GM12878 (cell line): ENCODE results near the gene AIFM1. TPM values are rescaled to one million over a fixed set of nuclear protein-coding genes. Genes with fewer than 3 reads are reported as not detected.

Source experiments
- CBX3 ChIP-seq: fragments of 200-600 bp; sonication (generic); IDR thresholded peaks from 2 replicates; pipeline ENCODE4 v1.6.1; 2016; ENCODE audit warnings: low read depth, borderline replicate concordance
- CEBPZ ChIP-seq: fragments of 150-350 bp; IDR thresholded peaks from 2 replicates; pipeline ENCODE4 v1.6.1; 2016; ENCODE audit warnings: low read depth, low read length
- E2F8 ChIP-seq: fragments of 450-650 bp; IDR thresholded peaks from 2 replicates; pipeline ENCODE4 v1.6.1; 2018; ENCODE audit warnings: mild to moderate bottlenecking, low read depth, moderate library complexity; ENCODE audit not compliant: partially characterized antibody
- EED ChIP-seq: sonication (generic); IDR thresholded peaks from 2 replicates; pipeline ENCODE4 v1.6.1; 2016; ENCODE audit warnings: antibody characterized with exemption, low read depth
- FOS ChIP-seq: IDR thresholded peaks from 3 replicates; pipeline ENCODE4 v1.6.1; 2011; ENCODE audit warnings: borderline replicate concordance; ENCODE audit not compliant: insufficient read length; ENCODE audit errors: extremely low read depth
- GABPA ChIP-seq: IDR thresholded peaks from 2 replicates; pipeline ENCODE4 v1.6.1; 2014; ENCODE audit warnings: antibody characterized with exemption, low read depth, mild to moderate bottlenecking, inconsistent platforms
- IRF5 ChIP-seq: fragments of 450-650 bp; IDR thresholded peaks from 2 replicates; pipeline ENCODE4 v1.6.1; 2017; ENCODE audit warnings: borderline replicate concordance
- KAT2A ChIP-seq: conservative IDR thresholded peaks from 2 replicates; pipeline ENCODE4 v1.6.1; 2011; ENCODE audit warnings: low read depth, low read length; ENCODE audit not compliant: control insufficient read depth
- NFIC ChIP-seq: IDR thresholded peaks from 2 replicates; pipeline ENCODE4 v1.6.1; 2012; ENCODE audit warnings: low read depth, mild to moderate bottlenecking, inconsistent platforms, low read length, moderate library complexity
- NFXL1 ChIP-seq: fragments of 450-650 bp; IDR thresholded peaks from 2 replicates; pipeline ENCODE4 v1.6.1; 2017; ENCODE audit warnings: antibody characterized with exemption, mild to moderate bottlenecking, borderline replicate concordance
- NR2C2 ChIP-seq: IDR thresholded peaks from 2 replicates; pipeline ENCODE4 v1.6.1; 2011; ENCODE audit warnings: borderline replicate concordance, low read depth; ENCODE audit not compliant: control insufficient read depth, insufficient read length
- POLR2AphosphoS2 ChIP-seq: IDR thresholded peaks from 2 replicates; pipeline ENCODE4 v1.6.1; 2011; ENCODE audit warnings: low read depth, mild to moderate bottlenecking, low read length, improper control_type of control experiment, moderate library complexity
- POU2F2 ChIP-seq: IDR thresholded peaks from 3 replicates; pipeline ENCODE4 v1.6.1; 2011; ENCODE audit warnings: low read depth, mild to moderate bottlenecking, low read length, borderline replicate concordance
- RAD21 ChIP-seq: IDR thresholded peaks from 2 replicates; pipeline ENCODE4 v1.6.1; 2011; ENCODE audit warnings: mild to moderate bottlenecking, low read depth, low read length, moderate library complexity; ENCODE audit not compliant: insufficient read depth
- SIN3A ChIP-seq: IDR thresholded peaks from 2 replicates; pipeline ENCODE4 v1.6.1; 2012; ENCODE audit warnings: low read depth, low read length, improper control_type of control experiment
- SIX5 ChIP-seq: IDR thresholded peaks from 2 replicates; pipeline ENCODE4 v1.6.1; 2011; ENCODE audit warnings: mild to moderate bottlenecking, low read depth, low read length, moderate library complexity; ENCODE audit not compliant: severe bottlenecking
- SREBF1 ChIP-seq: IDR thresholded peaks from 2 replicates; pipeline ENCODE4 v1.6.1; 2012; ENCODE audit warnings: mild to moderate bottlenecking, low read length
- SREBF2 ChIP-seq: IDR thresholded peaks from 2 replicates; pipeline ENCODE4 v1.6.1; 2012; ENCODE audit warnings: mild to moderate bottlenecking, low read length
- TBL1XR1 ChIP-seq: IDR thresholded peaks from 2 replicates; pipeline ENCODE4 v1.6.1; 2012; ENCODE audit warnings: low read depth, low read length, improper control_type of control experiment
- ZNF622 ChIP-seq: fragments of 450-650 bp; IDR thresholded peaks from 2 replicates; pipeline ENCODE4 v1.6.1; 2017; ENCODE audit warnings: mild to moderate bottlenecking, inconsistent platforms
- ZSCAN29 ChIP-seq: fragments of 450-650 bp; IDR thresholded peaks from 2 replicates; pipeline ENCODE4 v1.6.1; 2017; ENCODE audit warnings: mild to moderate bottlenecking, moderate library complexity
- polyA plus RNA-seq, 11 experiments: library from polyadenylated mRNA; depleted of rRNA in 4 of 11; unstranded in 6 of 11; stranded (reverse) in 5 of 11; fragments of >200 nt; fragmentation: Nextera tagmentation in 4 of 11; fragmentation: Illumina TruSeq in 1 of 11; extraction: Ambion mirVana in 4 of 11; extraction: Trizol in 1 of 11; gene quantifications; 1 replicate in 1 of 11; 2 replicates in 10 of 11; pipeline versions ENCODE4 v1.2.1 to v1.2.3, GENCODE V29; 2011 to 2016; ENCODE audit warnings: inconsistent platforms in 2 of 11, missing spikeins in 2 of 11, low read depth in 1 of 11
- total RNA-seq, 4 experiments: library from RNA; depleted of rRNA in 3 of 4; stranded (reverse); fragments of >200 nt in 3 of 4; fragmentation: Illumina TruSeq in 1 of 4; extraction: Trizol in 1 of 4; gene quantifications; 2 replicates each; pipeline versions ENCODE4 v1.2.1 to v1.2.3, GENCODE V29; 2013 to 2021

The AIFM1 gene
- total and polyA plus RNA-seq, 10 of the 15 experiments (the other 5 are each of a cell fraction or from before 2014, with no cell fraction given): 44.2 to 121 (median 80.0) TPM

- no peak for TF ChIP-seq CEBPZ
- no peak for TF ChIP-seq TBL1XR1
- TF ChIP-seq E2F8: no peak
- TF ChIP-seq RAD21: peak; percentile 64
- TF ChIP-seq NFXL1: no peak
- no peak for TF ChIP-seq SIX5
- no peak for TF ChIP-seq ZSCAN29
- no peak for TF ChIP-seq NR2C2
- TF ChIP-seq EED: peak; percentile 44; the same call in 1 of the 2 replicates
- no peak for TF ChIP-seq FOS
- TF ChIP-seq POU2F2: no peak
- no peak for TF ChIP-seq KAT2A
- TF ChIP-seq IRF5: no peak
- no peak for TF ChIP-seq SIN3A
- TF ChIP-seq SREBF1: no peak
- TF ChIP-seq POLR2AphosphoS2: no peak
- no peak for TF ChIP-seq ZNF622
- TF ChIP-seq NFIC: no peak
- no peak for TF ChIP-seq CBX3
- no peak for TF ChIP-seq SREBF2
- TF ChIP-seq GABPA: no peak
Observed at GRCh38 chrX:130120746-130121504, 44.7 kb downstream of the AIFM1 start (continued).
